Loucy (cell line): ENCODE results near the gene OR2M5.

Experiments used
- H2AFZ ChIP-seq: fragments of 200-600 bp; sonication (generic); 2 replicates; pipeline ENCODE4 v1.6.0; 2016; ENCODE audit warnings: antibody characterized with exemption, mild to moderate bottlenecking, low read length, moderate library complexity
- H3F3A ChIP-seq: fragments of 200-600 bp; 2 replicates; pipeline ENCODE4 v1.6.0; 2016; ENCODE audit warnings: antibody characterized with exemption, low read depth, mild to moderate bottlenecking
- H3K27me3 ChIP-seq: fragments of 200-600 bp; sonication (generic); 2 replicates; pipeline ENCODE4 v1.6.1; 2014; ENCODE audit warnings: low read length, mild to moderate bottlenecking; ENCODE audit not compliant: insufficient read depth, poor library complexity, severe bottlenecking
- H3K36me3 ChIP-seq: fragments of 200-600 bp; sonication (generic); 2 replicates; pipeline ENCODE4 v1.6.1; 2016; ENCODE audit warnings: low read length; ENCODE audit not compliant: insufficient read depth
- H3K4me1 ChIP-seq: fragments of 200-600 bp; sonication (generic); 2 replicates; pipeline ENCODE4 v1.5.1; 2014; ENCODE audit warnings: low read length, mild to moderate bottlenecking; ENCODE audit not compliant: insufficient read depth, poor library complexity, severe bottlenecking
- H3K4me2 ChIP-seq: fragments of 200-600 bp; sonication (generic); 2 replicates; pipeline ENCODE4 v1.6.0; 2014; ENCODE audit warnings: antibody characterized with exemption, low read length, low read depth, mild to moderate bottlenecking; ENCODE audit not compliant: poor library complexity, severe bottlenecking
- H3K4me3 ChIP-seq: fragments of 200-600 bp; sonication (generic); 2 replicates; pipeline ENCODE4 v1.5.1; 2014; ENCODE audit warnings: low read length, mild to moderate bottlenecking, mixed read lengths; ENCODE audit not compliant: poor library complexity, severe bottlenecking
- H3K79me2 ChIP-seq: fragments of 200-600 bp; sonication (generic); 2 replicates; pipeline ENCODE4 v1.6.1; 2014; ENCODE audit warnings: low read length; ENCODE audit not compliant: insufficient read depth
- H3K9ac ChIP-seq: fragments of 200-600 bp; sonication (generic); 2 replicates; pipeline ENCODE4 v1.6.0; 2014; ENCODE audit warnings: mild to moderate bottlenecking, low read depth, low read length, moderate library complexity; ENCODE audit not compliant: poor library complexity, severe bottlenecking
- H3K9me2 ChIP-seq: fragments of 200-600 bp; sonication (generic); replicated peaks from 2 replicates; pipeline ENCODE4 v1.6.1; 2016; ENCODE audit warnings: low read depth, low read length, mixed read lengths
- H3K9me3 ChIP-seq: fragments of 200-600 bp; sonication (generic); 2 replicates; pipeline ENCODE4 v1.6.1; 2014; ENCODE audit warnings: mild to moderate bottlenecking, antibody characterized with exemption, low read length, low read depth; ENCODE audit not compliant: insufficient read depth
- H4K20me1 ChIP-seq: fragments of 200-600 bp; sonication (generic); 2 replicates; pipeline ENCODE4 v1.6.0; 2014; ENCODE audit warnings: antibody characterized with exemption, low read length, mild to moderate bottlenecking; ENCODE audit not compliant: insufficient read depth, poor library complexity, severe bottlenecking
- CTCF ChIP-seq: fragments of 200-600 bp; sonication (generic); conservative IDR thresholded peaks from 2 replicates; pipeline ENCODE4 v1.5.1; 2014; ENCODE audit warnings: mild to moderate bottlenecking, antibody characterized with exemption, low read length
- EZH2phosphoT487 ChIP-seq: fragments of 200-600 bp; IDR thresholded peaks from 2 replicates; pipeline ENCODE4 v1.6.1; 2018; ENCODE audit warnings: antibody characterized with exemption, mild to moderate bottlenecking, moderate library complexity, borderline replicate concordance

The OR2M5 gene

GRCh38 chr1:248194117-248194516 is 49.2 kb downstream of the OR2M5 start:
- TF ChIP-seq CTCF, result no peak
- no peak for TF ChIP-seq EZH2phosphoT487
- Histone ChIP-seq H3K79me2 (no peaks in the 10 kb centered on the region), H3K4me3 (no peak overlapping the region), H3K4me1 (no peaks in the 10 kb centered on the region), H2AFZ (no peak overlapping the region), H3K36me3 (no peaks in the 10 kb centered on the region), H3K9me3 (peaks cover 4% of the 10 kb centered on the region; the same call in 1 of the 2 replicates), H4K20me1 (no peaks in the 10 kb centered on the region), H3K4me2 (no peak overlapping the region), H3K9ac (no peak overlapping the region), H3K9me2 (no peaks in the 10 kb centered on the region), H3F3A (no peaks in the 10 kb centered on the region), H3K27me3 (no peaks in the 10 kb centered on the region)
